ENCODE measurements around the gene LCK. TPM values are rescaled to one million over a fixed set of nuclear protein-coding genes. Genes with fewer than 3 reads are reported as not detected.
A peak's percentile ranks its signal among the peaks of the same experiment; 100 is the strongest.

Gene LCK
- total and polyA plus RNA-seq, 2 experiments from 2014 or later, result 0.40 to 0.79 TPM

- H3K36me3 ChIP-seq (replicated peaks; ENCODE audit: insufficient read depth, low read depth), result no peaks in the 10 kb centered on the region
- 96% methylated on average over 4 of the region's 4 CpGs for WGBS (ENCODE audit: low lambda C conversion rate, missing lambda C conversion rate)
- H2AFZ ChIP-seq, result no peak overlapping the region
- H3K4me2 ChIP-seq, result no peak overlapping the region
- H4K20me1 ChIP-seq (ENCODE audit: insufficient read depth, poor library complexity, severe bottlenecking), result peaks cover 18% of the 10 kb centered on the region
- H3K4me1 ChIP-seq (ENCODE audit: insufficient read depth), result peaks cover 8% of the 10 kb centered on the region
- H3K4me3 ChIP-seq, result no peak overlapping the region
- no peak overlapping the region for H3K27ac ChIP-seq
- no peak for TF ChIP-seq EZH2phosphoT487 (IDR thresholded peaks at IDR 0.05; ENCODE audit: low read depth, severe bottlenecking, unreplicated experiment)
- no peak for TF ChIP-seq EZH2 (IDR thresholded peaks at IDR 0.05; ENCODE audit: borderline replicate concordance)
- TF ChIP-seq, protein P1, sequence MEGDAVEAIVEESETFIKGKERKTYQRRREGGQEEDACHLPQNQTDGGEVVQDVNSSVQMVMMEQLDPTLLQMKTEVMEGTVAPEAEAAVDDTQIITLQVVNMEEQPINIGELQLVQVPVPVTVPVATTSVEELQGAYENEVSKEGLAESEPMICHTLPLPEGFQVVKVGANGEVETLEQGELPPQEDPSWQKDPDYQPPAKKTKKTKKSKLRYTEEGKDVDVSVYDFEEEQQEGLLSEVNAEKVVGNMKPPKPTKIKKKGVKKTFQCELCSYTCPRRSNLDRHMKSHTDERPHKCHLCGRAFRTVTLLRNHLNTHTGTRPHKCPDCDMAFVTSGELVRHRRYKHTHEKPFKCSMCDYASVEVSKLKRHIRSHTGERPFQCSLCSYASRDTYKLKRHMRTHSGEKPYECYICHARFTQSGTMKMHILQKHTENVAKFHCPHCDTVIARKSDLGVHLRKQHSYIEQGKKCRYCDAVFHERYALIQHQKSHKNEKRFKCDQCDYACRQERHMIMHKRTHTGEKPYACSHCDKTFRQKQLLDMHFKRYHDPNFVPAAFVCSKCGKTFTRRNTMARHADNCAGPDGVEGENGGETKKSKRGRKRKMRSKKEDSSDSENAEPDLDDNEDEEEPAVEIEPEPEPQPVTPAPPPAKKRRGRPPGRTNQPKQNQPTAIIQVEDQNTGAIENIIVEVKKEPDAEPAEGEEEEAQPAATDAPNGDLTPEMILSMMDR (IDR thresholded peaks at IDR 0.05; ENCODE audit: poor library complexity), result no peak
- no peaks in the 10 kb centered on the region for H3K9me3 ChIP-seq (ENCODE audit: low read depth)
- H3K27me3 ChIP-seq, result no peaks in the 10 kb centered on the region
- DNase-seq (ENCODE audit: low spot score), result no peak
- no peaks in the 10 kb centered on the region for H3K9me2 ChIP-seq (replicated peaks; ENCODE audit: insufficient read depth)
- H3K79me2 ChIP-seq, result peaks cover 24% of the 10 kb centered on the region
Observed at GRCh38 chr1:32329931-32330466, 78.9 kb downstream of the LCK start.

GRCh38 chr1:32330558-32331151 lies 79.6 kb downstream of the LCK start:
- TF ChIP-seq EZH2 (IDR thresholded peaks at IDR 0.05; ENCODE audit: borderline replicate concordance) (no peak), EZH2phosphoT487 (IDR thresholded peaks at IDR 0.05; ENCODE audit: low read depth, severe bottlenecking, unreplicated experiment) (no peak)
- TF ChIP-seq, protein P1 (IDR thresholded peaks at IDR 0.05; ENCODE audit: poor library complexity), result no peak
- no peaks in the 10 kb centered on the region for H3K36me3 ChIP-seq (replicated peaks; ENCODE audit: insufficient read depth, low read depth)
- peaks cover 31% of the 10 kb centered on the region for H3K79me2 ChIP-seq
- H4K20me1 ChIP-seq (ENCODE audit: insufficient read depth, poor library complexity, severe bottlenecking), result peaks cover 18% of the 10 kb centered on the region
- H3K27me3 ChIP-seq, result no peaks in the 10 kb centered on the region
- no peak overlapping the region for H2AFZ ChIP-seq
- H3K9me3 ChIP-seq (ENCODE audit: low read depth), result no peaks in the 10 kb centered on the region
- no peak overlapping the region for H3K4me3 ChIP-seq
- DNase-seq (ENCODE audit: low spot score), result no peak
- H3K4me2 ChIP-seq, result no peak overlapping the region
- 91% methylated on average over 12 of the region's 12 CpGs for WGBS (ENCODE audit: low lambda C conversion rate, missing lambda C conversion rate)
- H3K27ac ChIP-seq, result no peak overlapping the region
- peaks cover 8% of the 10 kb centered on the region for H3K4me1 ChIP-seq (ENCODE audit: insufficient read depth)
- H3K9me2 ChIP-seq (replicated peaks; ENCODE audit: insufficient read depth), result no peaks in the 10 kb centered on the region

DNA sequence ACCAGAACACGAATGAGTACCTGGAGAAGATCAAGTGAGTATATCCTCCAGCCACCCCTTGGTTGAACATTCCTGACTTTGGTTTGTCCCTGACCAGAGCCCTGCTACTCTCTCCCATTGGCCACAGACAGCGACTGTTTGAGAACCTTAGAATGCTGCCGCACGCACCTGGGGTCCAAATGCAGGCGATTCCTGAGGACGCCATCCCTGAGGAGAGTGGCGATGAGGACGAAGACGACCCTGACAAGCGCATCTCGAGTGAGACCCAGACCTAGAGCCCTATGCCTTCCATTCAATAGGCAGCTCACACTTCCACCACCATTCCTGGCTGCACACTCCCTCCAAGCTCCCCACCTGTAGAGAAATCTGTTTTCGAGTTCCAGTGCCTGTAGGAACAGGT lies 80.5 kb downstream of the LCK start:
- H3K27ac ChIP-seq, result peak overlapping the region; percentile 70
- H3K9me2 ChIP-seq (replicated peaks; ENCODE audit: insufficient read depth), result no peaks in the 10 kb centered on the region
- no peak overlapping the region for H3K4me2 ChIP-seq
- TF ChIP-seq, protein P1 (IDR thresholded peaks at IDR 0.05; ENCODE audit: poor library complexity), result no peak
- no peak for TF ChIP-seq EZH2phosphoT487 (IDR thresholded peaks at IDR 0.05; ENCODE audit: low read depth, severe bottlenecking, unreplicated experiment)
- peaks cover 34% of the 10 kb centered on the region for H3K79me2 ChIP-seq
- H2AFZ ChIP-seq, result no peak overlapping the region
- no peaks in the 10 kb centered on the region for H3K36me3 ChIP-seq (replicated peaks; ENCODE audit: insufficient read depth, low read depth)
- no peaks in the 10 kb centered on the region for H3K9me3 ChIP-seq (ENCODE audit: low read depth)
- no peak overlapping the region for H3K4me3 ChIP-seq
- H4K20me1 ChIP-seq (ENCODE audit: insufficient read depth, poor library complexity, severe bottlenecking), result peaks cover 18% of the 10 kb centered on the region
- no peaks in the 10 kb centered on the region for H3K27me3 ChIP-seq
- H3K4me1 ChIP-seq (ENCODE audit: insufficient read depth), result peaks cover 8% of the 10 kb centered on the region
- 90% methylated on average over 12 of the region's 12 CpGs for WGBS (ENCODE audit: low lambda C conversion rate, missing lambda C conversion rate)
- no peak for DNase-seq (ENCODE audit: low spot score)
